ENCODE measurements around the gene RIN3. TPM values are rescaled to one million over a fixed set of nuclear protein-coding genes. Genes with fewer than 3 reads are reported as not detected.

RIN3 gene
- total RNA-seq, 1 experiment from 2014 or later, result 14.8 TPM

DNA sequence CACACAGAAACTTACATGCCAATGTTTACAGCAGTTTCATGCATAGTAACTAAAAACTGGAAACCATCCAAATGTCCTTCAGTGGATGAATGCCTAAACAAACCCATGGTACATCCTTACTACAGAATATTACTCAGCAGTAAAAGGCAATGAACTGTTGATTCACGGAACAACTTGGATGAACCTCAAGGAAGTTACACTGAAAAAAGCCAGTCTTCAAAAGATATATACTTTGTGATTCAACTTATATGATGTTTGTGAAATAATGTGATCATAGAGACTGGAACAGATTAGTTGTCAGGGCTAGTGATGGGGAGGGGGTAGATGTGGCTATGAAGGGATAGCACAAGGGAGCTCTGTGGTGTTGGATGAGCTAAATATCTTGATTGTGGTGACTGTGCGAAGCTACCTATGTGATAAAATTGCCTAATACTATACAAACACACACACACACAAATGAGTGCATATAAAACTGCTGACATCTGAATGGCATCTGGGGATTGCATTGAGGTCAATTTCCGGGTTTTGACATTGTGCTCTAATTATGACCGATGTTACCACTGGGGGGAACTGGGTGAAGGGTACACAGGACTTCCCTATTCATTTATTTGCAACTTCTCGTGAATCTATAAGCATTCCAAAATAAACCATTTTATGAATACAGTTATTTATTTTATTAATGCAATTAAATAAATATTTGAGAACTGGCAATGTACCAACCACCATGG is 94.3 kb downstream of the RIN3 start:
- BruUV-seq (replicated peaks), result no TSS peak
- intact Hi-C loops (cut with micrococcal nuclease; ENCODE audit: unreplicated experiment), result loop anchor here (5.0 kb wide), 1 partner anchor 74 kb away; no protein-coding TSS in a partner anchor
- POLR2A ChIA-PET (ENCODE audit: unreplicated experiment), result no interaction called here
- no peak for TF ChIP-seq EZH2 (IDR thresholded peaks at IDR 0.05; ENCODE audit: low read depth)
- TF ChIP-seq, protein P1, sequence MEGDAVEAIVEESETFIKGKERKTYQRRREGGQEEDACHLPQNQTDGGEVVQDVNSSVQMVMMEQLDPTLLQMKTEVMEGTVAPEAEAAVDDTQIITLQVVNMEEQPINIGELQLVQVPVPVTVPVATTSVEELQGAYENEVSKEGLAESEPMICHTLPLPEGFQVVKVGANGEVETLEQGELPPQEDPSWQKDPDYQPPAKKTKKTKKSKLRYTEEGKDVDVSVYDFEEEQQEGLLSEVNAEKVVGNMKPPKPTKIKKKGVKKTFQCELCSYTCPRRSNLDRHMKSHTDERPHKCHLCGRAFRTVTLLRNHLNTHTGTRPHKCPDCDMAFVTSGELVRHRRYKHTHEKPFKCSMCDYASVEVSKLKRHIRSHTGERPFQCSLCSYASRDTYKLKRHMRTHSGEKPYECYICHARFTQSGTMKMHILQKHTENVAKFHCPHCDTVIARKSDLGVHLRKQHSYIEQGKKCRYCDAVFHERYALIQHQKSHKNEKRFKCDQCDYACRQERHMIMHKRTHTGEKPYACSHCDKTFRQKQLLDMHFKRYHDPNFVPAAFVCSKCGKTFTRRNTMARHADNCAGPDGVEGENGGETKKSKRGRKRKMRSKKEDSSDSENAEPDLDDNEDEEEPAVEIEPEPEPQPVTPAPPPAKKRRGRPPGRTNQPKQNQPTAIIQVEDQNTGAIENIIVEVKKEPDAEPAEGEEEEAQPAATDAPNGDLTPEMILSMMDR (conservative IDR thresholded peaks at IDR 0.05), result no peak
- Histone ChIP-seq H3K27me3 (ENCODE audit: insufficient read depth, low read depth) (no peaks in the 10 kb centered on the region), H3K27ac (peak overlapping the region; percentile 89), H3K4me2 (no peak overlapping the region), H3K36me3 (ENCODE audit: low read depth) (0 out of 2 replicates have a peak, but pooled peaks cover 7% of the 10 kb centered on the region), H4K20me1 (ENCODE audit: insufficient read depth) (no peaks in the 10 kb centered on the region), H3F3A (ENCODE audit: insufficient read depth, low read depth) (peaks cover 49% of the 10 kb centered on the region), H3K79me2 (ENCODE audit: low read depth) (peaks cover 43% of the 10 kb centered on the region), H3K9me2 (ENCODE audit: insufficient read depth) (no peaks in the 10 kb centered on the region), H2AFZ (no peak overlapping the region), H3K4me1 (replicated peaks; ENCODE audit: insufficient read depth) (peaks cover 38% of the 10 kb centered on the region), H3K4me3 (no peak overlapping the region), H3K9me3 (ENCODE audit: insufficient read depth, low read depth) (0 out of 2 replicates have a peak, but pooled peaks cover 3% of the 10 kb centered on the region)
- CTCF ChIA-PET, result no interaction called here
- DNase-seq, result peak in 1 of 2 experiments; percentile 66

DNA sequence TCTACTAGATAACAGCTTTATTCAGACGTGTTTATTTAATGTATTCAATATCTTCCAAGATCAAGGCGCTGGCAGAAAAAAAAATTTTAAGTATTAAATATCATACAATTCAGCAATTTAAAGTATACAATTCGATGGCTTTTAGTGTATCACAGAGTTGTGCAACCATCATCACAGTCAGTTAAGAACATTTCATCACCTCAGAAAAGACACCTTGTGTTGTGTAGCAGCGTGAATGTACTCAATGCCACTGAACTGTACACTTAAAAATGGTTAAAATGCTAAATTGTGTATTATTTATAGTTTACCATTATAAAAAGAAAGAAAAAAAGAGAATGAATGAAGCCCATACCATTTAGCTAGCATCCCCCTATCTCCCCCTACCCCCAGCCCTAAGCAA is 96.4 kb downstream of the RIN3 start:
- peak overlapping the region; percentile 89 for H3K27ac ChIP-seq
- peak overlapping the region; percentile 28; the same call in 1 of the 2 replicates for H3K4me3 ChIP-seq
- CTCF ChIA-PET, result interaction anchor here (0.5 kb wide), 1 partner anchor 14 kb away, joined by 7 read pairs; no protein-coding TSS in a partner anchor
- H3K79me2 ChIP-seq (ENCODE audit: low read depth), result peaks cover 44% of the 10 kb centered on the region
- no peaks in the 10 kb centered on the region for H3K9me2 ChIP-seq (ENCODE audit: insufficient read depth)
- DNase-seq, result no peak
- H3K36me3 ChIP-seq (ENCODE audit: low read depth), result 0 out of 2 replicates have a peak, but pooled peaks cover 7% of the 10 kb centered on the region
- no peak for TF ChIP-seq EZH2 (IDR thresholded peaks at IDR 0.05; ENCODE audit: low read depth)
- TF ChIP-seq, protein P1 (conservative IDR thresholded peaks at IDR 0.05), result no peak
- intact Hi-C loops (cut with micrococcal nuclease; ENCODE audit: unreplicated experiment), result loop anchor here (5.0 kb wide), 1 partner anchor 72 kb away; no protein-coding TSS in a partner anchor
- H3F3A ChIP-seq (ENCODE audit: insufficient read depth, low read depth), result peaks cover 49% of the 10 kb centered on the region
- no peaks in the 10 kb centered on the region for H4K20me1 ChIP-seq (ENCODE audit: insufficient read depth)
- POLR2A ChIA-PET (ENCODE audit: unreplicated experiment), result no interaction called here
- H3K4me2 ChIP-seq, result peak overlapping the region; percentile 68
- H3K9me3 ChIP-seq (ENCODE audit: insufficient read depth, low read depth), result 0 out of 2 replicates have a peak, but pooled peaks cover 3% of the 10 kb centered on the region
- H3K27me3 ChIP-seq (ENCODE audit: insufficient read depth, low read depth), result no peaks in the 10 kb centered on the region
- H2AFZ ChIP-seq, result no peak overlapping the region
- no TSS peak for BruUV-seq (replicated peaks)
- H3K4me1 ChIP-seq (replicated peaks; ENCODE audit: insufficient read depth), result peaks cover 40% of the 10 kb centered on the region

DNA sequence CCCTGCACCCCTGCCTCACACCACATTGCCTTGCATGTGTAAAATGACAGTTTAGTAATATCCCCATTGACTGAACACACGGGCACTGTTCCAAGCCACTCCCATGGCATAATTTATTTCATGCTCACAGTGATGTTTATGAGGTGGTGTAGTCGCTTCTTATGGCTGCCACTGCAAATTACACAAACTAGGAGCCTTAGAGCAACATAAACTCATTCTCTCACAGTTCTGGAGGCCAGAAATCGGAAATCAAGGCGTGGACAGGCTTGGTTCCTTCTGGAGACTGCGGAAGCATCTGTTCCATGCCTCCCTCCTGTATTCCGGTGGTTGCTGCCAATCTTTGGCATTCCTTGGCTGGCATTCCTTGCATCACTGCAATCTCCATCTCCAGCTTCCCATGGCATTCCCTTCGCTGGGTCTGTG is 97.3 kb downstream of the RIN3 start:
- Histone ChIP-seq H3F3A (ENCODE audit: insufficient read depth, low read depth) (peaks cover 43% of the 10 kb centered on the region), H3K27me3 (ENCODE audit: insufficient read depth, low read depth) (no peaks in the 10 kb centered on the region), H3K9me2 (ENCODE audit: insufficient read depth) (no peaks in the 10 kb centered on the region), H3K4me2 (peak overlapping the region; percentile 68; the same call in 1 of the 2 replicates), H3K4me3 (no peak overlapping the region), H2AFZ (no peak overlapping the region), H3K36me3 (ENCODE audit: low read depth) (0 out of 2 replicates have a peak, but pooled peaks cover 7% of the 10 kb centered on the region), H3K79me2 (ENCODE audit: low read depth) (peaks cover 44% of the 10 kb centered on the region), H4K20me1 (ENCODE audit: insufficient read depth) (no peaks in the 10 kb centered on the region), H3K9me3 (ENCODE audit: insufficient read depth, low read depth) (0 out of 2 replicates have a peak, but pooled peaks cover 3% of the 10 kb centered on the region), H3K4me1 (replicated peaks; ENCODE audit: insufficient read depth) (peaks cover 49% of the 10 kb centered on the region), H3K27ac (peak overlapping the region; percentile 89; the same call in 1 of the 2 replicates)
- DNase-seq, result no peak
- TF ChIP-seq, protein P1 (conservative IDR thresholded peaks at IDR 0.05), result no peak
- TF ChIP-seq EZH2 (IDR thresholded peaks at IDR 0.05; ENCODE audit: low read depth), result no peak
- BruUV-seq (replicated peaks), result no TSS peak
- ChIA-PET CTCF (no interaction called here), POLR2A (ENCODE audit: unreplicated experiment) (no interaction called here)
- intact Hi-C loops (cut with micrococcal nuclease; ENCODE audit: unreplicated experiment), result no loop called here
